GM21360 (cell line): ENCODE data around the gene SLCO3A1.

Source experiments
- ATAC-seq: cut with Tn5 transposase; IDR thresholded peaks from one replicate; pipeline ENCODE4 v1.9.1; 2021; ENCODE audit warnings: mild to moderate bottlenecking, moderate library complexity; ENCODE audit not compliant: unreplicated experiment

SLCO3A1 gene

GRCh38 chr15:91860498-91860897 lies 7.0 kb downstream of the SLCO3A1 start:
- no peak for ATAC-seq

DNA sequence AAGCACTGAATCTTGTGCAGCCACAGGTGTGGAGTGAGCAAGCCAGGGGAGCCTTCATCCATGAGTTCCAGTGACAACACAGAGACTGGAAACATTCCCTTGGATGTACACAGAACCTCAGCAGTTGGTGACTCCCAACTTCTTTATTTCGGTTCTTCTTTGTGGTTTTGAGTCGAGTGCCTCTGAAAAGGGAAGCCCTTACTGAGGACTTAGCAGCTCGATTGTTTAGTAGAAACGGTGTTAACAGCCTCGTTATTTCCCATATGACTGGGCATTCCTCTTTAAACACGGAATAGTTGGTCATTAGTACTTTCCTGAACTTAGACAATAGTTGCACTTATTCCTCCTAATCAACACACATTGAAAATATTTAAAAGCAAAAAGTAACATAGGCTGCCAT lies 7.7 kb downstream of the SLCO3A1 start:
- no peak for ATAC-seq

- no peak for ATAC-seq
Measured at GRCh38 chr15:91862891-91863504, 9.5 kb downstream of the SLCO3A1 start.

DNA sequence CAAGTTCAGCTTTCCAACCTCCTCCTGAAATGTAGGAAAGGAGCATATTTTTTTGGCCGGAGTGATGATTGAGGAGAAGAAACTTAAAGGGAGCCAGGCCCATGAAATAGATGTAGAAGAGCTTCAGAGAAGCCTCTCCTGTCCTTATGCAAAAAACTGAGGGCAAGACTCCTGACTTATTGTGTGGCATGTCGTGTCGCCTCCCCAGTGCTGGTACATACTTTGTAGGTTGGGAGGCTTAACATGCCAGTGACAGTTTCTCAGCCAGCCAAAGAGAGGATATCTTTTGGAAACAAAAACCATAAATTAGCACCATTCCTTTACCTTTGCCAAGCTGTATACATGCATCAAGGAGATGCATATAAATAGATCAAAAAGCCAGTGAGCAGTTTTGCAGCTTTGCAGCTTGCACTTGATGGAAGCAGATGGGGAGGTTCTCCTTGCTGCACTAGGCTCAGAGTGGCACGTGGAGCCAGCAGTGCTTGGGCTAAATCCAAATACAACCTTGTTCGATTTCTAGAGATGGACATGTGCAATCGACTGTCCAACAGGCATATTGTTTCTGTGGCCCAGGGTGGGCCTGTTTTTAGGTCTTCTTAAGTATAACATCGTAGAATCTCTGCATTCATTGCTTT lies 10.2 kb downstream of the SLCO3A1 start:
- ATAC-seq: no peak

GRCh38 chr15:91864664-91865063 lies 11.2 kb downstream of the SLCO3A1 start:
- ATAC-seq: no peak

GRCh38 chr15:91865486-91865885 lies 12.0 kb downstream of the SLCO3A1 start:
- ATAC-seq: no peak

DNA sequence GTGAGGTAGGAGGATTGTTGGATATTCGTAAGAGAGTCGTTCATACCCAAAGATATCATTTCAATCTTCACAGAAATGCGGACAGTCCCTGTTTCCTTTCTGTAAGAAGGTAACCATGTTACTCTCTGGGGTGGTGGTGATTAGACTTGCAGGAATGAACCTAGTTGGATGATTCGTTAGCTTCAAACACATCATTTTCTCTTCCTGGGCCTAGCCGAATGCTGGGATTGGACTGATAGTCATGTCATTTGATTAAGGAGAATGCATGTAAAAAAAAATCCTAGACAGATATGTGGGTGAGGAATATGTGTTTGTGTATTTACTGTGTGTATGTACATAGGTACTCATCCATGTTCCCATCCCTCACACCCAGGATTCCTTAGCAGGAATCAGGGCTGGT lies 12.4 kb downstream of the SLCO3A1 start:
- ATAC-seq: no peak

DNA sequence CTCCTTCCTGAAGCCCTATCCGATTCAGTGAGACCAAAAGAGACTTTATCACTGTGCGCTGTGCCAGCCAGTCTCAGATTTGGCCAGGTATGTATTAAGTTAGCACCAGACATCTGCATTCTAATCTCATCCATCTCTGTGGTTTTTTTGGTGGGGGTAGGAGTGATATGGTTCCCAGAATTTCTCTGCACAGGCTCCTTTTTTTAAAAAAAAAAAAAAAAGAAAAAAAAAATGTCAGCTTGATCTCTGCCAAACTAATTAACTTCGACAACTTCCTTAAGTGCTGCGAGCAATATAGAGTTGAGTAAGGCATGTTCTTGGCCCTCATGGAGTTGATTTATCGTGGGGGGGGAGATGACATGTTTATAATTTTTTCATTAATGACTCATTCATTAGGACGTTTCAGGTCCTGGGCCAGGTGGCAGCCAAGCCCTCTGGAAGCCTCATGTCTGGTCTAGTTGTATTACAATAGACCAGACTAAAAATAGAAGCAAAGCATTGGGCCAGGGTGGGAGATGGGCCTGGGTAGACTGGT lies 12.9 kb downstream of the SLCO3A1 start:
- no peak for ATAC-seq

DNA sequence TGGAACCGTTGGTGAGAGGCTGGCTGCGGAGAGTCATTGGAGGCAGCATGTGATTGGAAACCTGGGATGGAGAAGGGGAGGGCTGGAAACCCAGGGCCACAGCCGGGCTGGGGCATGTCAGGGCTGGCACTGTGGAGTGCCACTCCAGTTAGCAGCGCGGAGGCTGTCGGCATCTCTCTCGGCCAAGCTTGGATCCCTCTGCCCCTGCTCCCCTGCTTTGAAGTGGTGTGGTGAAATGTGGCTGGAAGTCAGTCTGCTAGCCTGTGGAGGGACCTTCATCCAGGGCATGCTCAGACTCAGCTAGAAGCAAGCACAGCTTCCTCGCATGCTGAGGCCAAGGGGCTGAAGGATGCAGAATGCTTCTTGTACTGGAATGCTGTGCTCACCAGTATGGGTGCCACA lies 13.5 kb downstream of the SLCO3A1 start:
- no peak for ATAC-seq

DNA sequence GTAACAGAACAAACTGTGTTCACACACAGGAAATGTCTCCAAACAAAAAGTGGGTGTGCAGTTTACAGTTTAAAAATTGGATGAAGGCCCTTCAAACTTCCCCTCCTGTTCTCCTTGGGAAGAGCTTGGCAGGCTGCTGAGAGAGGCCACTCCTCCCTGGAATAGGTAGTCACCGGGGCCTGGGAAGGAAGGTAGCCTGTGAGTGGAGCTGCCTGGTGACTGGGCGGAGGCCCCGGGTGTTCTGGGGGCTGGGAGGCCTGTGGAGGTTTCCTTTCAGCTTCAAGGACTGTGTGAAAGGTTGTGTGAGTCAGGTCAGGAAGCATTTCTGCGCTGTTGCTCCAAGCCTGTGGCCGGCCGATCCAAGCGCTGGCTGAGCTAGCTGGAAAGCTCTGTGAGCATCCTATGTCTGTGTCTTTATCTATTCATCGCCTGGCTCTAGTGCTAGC lies 14.1 kb downstream of the SLCO3A1 start:
- ATAC-seq: no peak

GRCh38 chr15:91870876-91871537 lies 17.5 kb downstream of the SLCO3A1 start:
- ATAC-seq: no peak

DNA sequence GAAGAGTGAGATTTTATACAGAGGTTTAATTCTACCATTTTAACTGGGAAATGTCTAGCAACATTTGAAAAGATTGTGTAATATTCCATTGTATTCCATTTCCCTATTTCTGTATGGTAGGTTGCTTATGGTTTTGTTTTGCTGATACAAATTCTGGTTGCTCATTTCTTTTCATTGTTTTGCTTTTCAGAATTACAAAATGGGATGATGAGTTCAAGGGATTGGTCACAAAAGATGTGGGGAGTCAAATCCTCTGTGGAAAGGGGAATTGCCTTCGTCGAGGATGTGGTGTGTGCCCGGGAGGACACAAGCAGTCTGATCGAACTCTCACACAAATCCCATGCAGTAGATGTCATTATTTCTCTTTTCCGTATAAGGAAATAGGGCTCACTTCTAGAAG lies 18.3 kb downstream of the SLCO3A1 start:
- ATAC-seq: no peak

GRCh38 chr15:91872356-91873137 lies 19.0 kb downstream of the SLCO3A1 start:
- no peak for ATAC-seq

GRCh38 chr15:91873138-91873536 lies 19.6 kb downstream of the SLCO3A1 start:
- no peak for ATAC-seq

DNA sequence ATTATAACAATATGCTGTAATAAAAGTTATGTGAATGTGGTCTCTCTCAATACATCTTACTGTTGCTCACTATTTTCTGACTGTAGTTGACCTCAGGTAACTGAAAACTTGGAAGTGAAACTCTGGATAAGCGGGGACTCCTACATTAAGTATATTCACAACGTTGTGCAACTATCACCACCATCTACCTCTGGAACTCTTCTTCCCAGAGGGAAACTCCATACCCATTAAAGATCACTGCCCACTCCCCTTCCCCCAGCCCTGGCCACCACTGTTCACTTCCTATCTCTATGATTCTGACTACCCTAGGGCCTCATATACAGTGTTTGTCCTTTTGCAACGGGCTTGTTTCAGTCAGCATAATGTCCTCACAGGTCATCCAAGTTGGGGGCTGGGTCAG lies 20.7 kb downstream of the SLCO3A1 start:
- ATAC-seq: no peak

- ATAC-seq: no peak
Measured at GRCh38 chr15:91874992-91875660, 21.6 kb downstream of the SLCO3A1 start.

DNA sequence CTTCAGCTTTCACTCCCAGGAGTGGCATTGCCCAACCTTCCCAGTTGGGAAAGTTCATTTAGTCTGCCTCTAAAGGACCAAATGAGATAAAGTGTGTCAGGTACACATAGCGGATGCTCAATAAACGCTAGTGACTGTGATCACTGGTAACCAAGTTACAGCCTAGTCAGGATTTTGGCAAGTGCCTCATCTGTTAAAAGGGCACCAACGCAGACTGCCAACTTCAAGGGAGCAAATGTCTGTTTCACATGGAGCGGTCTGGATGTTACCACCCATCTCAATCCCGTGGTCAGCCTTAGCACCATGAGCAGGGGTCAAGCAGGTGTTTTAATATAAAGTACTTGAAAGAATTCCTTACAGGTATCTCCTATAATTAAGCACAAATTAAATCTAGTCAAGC lies 22.7 kb downstream of the SLCO3A1 start:
- no peak for ATAC-seq

- no peak for ATAC-seq
Measured at GRCh38 chr15:91878319-91878870, 24.9 kb downstream of the SLCO3A1 start.

- ATAC-seq: no peak
Measured at GRCh38 chr15:91879158-91879557, 25.6 kb downstream of the SLCO3A1 start.

GRCh38 chr15:91880373-91880772 lies 26.9 kb downstream of the SLCO3A1 start:
- no peak for ATAC-seq
